C4-2B (cell line): ENCODE results near the gene TRIM66.

Experiments
- ZFX ChIP-seq: fragments of 450-650 bp; IDR thresholded peaks from 2 replicates; pipeline ENCODE4 v1.6.1; 2017
- TF ChIP-seq, protein P1 (sequence below): fragments of 450-650 bp; conservative IDR thresholded peaks from 2 replicates; pipeline ENCODE4 v1.5.1; 2017; ENCODE audit warnings: mild to moderate bottlenecking

DNA sequence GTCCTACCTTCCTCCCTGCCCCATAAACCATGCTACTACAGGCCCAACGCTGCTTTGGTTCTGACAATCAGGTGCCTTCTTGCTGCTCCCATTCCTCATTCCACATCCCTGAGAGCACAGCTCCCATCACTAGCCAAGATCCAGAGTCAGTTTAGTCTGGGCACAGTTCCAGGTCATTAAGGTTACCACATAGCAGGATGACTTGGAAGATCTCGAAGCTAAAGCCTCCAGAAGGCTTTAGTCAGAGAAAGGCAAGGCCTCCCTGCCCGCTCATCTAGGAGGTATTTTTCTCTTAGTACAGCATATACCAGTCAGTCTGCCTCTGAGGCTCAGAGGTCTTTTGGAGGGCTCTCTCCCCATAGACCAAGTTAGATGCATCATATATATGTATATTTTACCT lies 30.3 kb downstream of the TRIM66 start:
- TF ChIP-seq, protein P1, sequence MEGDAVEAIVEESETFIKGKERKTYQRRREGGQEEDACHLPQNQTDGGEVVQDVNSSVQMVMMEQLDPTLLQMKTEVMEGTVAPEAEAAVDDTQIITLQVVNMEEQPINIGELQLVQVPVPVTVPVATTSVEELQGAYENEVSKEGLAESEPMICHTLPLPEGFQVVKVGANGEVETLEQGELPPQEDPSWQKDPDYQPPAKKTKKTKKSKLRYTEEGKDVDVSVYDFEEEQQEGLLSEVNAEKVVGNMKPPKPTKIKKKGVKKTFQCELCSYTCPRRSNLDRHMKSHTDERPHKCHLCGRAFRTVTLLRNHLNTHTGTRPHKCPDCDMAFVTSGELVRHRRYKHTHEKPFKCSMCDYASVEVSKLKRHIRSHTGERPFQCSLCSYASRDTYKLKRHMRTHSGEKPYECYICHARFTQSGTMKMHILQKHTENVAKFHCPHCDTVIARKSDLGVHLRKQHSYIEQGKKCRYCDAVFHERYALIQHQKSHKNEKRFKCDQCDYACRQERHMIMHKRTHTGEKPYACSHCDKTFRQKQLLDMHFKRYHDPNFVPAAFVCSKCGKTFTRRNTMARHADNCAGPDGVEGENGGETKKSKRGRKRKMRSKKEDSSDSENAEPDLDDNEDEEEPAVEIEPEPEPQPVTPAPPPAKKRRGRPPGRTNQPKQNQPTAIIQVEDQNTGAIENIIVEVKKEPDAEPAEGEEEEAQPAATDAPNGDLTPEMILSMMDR = no peak
- TF ChIP-seq ZFX = no peak
